ENCODE data around the gene JPH2.

JPH2 gene

DNA sequence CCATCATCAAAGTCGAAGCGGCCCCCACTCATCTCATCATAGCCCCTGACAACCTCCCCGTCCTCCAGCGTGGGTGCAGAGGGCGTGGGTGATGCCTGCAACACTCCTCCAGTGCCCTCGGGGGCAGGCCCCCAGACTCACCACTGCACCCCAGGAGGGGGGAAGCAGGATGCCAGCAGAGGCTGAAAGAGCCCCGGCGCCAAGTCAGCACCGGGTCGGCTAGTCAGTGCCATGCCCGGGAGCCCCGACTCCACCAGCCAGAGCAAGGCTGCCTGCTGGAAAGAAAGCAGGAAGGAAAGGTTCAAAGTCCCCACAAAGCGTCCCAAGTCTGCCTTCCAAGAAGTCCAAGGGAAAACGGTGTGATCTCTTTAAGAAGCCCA, 324 bp downstream of the JPH2 start:
- DNase-seq: no peak

DNA sequence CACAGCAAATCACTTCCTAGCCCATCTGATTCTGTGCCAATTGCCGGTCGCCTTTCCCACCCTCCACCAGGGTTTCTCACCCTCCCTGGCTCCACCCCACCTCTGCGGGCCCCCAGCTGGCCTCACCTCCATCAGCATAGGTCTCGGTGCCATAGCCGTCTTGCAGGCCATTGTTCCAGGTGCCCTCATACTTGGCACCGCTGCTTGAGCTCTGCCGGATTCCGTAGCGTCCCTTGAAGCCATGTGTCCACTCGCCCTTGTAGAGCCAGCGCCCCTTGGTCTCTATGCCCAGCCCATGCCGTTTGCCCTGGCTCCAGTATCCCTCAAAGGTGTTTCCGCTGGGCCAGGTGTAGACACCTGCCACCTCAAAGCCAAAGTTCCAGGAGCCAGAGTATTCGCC, 787 bp downstream of the JPH2 start:
- DNase-seq: no peak

DNA sequence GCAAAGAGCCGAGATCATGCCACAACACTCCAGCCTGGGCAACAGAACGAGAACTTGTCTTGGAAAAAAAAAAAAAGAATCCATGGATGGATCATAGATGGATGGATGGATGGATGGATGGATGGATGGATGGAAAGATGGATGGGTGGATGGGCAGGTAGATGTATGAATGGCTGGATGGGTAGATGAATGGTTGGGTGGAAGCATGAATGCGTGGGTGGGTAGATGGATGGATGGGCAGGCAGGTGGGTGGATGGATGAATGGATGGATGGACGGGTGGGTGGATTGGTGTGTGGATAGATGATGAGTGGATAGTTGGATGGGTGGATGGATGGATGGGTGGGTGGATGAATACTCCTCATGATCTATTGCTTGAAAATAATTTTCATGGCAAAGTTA, 1.4 kb downstream of the JPH2 start:
- DNase-seq: no peak

DNA sequence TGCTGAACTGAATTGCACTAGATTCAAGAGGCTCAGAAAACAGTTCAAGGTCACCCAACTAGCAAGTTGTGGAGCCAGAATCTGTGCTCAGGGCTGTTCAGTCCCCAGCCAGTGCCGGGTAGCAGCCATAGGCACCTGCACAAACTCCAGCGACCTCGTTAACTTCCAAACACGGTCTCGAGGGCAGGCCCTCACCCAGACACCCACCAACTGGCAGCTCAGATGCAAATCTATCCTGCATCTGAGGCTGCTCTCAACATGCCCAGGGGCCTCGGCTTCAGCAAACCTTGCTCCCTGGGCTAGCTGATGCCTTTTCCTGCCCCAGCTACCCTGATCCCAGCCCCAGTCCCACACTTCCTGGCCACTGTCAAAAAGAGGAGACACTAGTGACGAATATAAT, 3.7 kb downstream of the JPH2 start:
- no peak for DNase-seq

DNA sequence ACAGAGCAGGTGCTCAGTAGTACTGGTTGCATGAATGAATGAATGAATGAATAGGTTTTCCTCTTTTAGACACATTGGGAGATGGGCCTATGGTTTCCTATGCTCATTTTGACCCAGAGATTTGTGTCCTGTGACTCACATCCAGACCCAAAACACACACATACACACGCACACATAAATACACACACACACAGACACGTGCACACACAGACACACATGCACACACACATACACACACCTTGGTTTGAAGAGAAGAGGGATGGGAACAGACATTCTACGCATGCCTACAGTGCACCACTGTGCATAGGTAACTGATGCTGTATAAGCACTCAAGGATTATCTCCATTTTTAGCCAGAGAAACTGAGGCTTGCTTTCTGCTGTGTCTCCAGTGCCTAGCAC, 4.1 kb downstream of the JPH2 start:
- DNase-seq: no peak

DNA sequence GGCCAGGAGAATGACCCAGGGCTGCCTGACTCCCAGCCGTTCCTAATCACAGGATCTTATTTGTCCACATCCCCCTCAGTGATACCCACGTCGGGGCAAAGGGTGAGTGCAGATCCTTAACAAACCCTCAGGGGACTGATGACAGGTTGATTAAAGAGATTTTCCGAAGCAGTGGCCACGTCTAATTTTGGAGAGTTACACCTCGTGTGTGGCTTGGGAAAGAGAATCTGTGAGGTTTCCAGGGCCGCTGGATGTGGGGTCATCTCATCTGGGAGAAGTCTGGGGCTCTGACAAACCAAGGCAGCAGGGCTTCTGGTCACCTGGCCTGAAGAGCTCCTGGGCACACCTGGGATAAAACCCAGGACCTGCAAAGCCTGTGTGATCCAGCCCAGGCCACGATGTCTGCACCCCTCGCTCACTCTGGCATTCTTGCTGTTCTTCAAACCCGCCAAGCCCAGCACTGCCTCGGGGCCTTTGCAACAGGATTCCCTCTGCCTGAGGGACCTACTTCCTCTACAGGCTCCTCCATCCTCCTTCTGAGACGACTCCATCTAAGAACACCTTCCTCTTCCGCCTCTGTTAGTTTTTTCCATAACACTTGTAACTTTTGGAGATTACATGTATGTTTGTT, 4.7 kb downstream of the JPH2 start:
- DNase-seq: no peak

DNA sequence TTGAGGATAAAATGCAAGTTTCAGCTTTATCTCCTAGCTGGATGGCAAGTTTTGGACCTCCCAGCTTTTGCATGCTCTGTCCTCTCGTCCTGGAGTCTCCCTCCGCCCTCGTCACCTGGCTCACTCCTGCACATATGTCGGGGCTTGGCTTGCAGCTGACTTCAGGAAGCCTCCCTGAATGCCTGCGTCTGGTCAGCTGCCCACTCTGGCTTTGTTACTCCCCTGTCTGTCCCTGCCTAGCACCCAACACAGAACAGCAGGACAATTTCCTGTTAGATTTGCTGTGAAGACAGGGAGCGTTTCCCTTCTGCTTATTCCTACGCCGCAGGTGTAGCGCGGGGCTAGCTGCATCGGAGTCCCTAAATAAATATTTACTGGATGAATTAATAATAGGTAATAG, 5.4 kb downstream of the JPH2 start:
- no peak for DNase-seq

DNA sequence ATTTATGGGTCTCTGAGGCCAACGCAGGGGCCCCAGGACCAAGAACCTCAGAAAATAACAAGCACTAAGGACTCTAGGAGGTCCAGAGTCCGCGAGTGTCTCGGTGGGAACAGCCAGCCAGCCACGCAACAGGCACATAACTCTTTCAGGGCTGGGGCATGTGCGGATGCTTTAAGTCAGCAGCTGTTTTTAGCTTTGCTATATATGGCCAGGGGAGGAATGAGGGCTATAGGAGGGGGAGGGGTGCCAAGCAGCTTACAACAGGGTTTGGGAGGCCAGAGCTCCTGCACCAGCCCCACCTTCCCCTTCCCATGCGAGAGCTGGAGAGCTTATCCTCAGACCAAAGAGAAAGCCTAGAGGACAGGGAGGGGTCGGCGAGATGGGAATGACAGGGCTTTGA, 6.2 kb downstream of the JPH2 start:
- DNase-seq: no peak

DNA sequence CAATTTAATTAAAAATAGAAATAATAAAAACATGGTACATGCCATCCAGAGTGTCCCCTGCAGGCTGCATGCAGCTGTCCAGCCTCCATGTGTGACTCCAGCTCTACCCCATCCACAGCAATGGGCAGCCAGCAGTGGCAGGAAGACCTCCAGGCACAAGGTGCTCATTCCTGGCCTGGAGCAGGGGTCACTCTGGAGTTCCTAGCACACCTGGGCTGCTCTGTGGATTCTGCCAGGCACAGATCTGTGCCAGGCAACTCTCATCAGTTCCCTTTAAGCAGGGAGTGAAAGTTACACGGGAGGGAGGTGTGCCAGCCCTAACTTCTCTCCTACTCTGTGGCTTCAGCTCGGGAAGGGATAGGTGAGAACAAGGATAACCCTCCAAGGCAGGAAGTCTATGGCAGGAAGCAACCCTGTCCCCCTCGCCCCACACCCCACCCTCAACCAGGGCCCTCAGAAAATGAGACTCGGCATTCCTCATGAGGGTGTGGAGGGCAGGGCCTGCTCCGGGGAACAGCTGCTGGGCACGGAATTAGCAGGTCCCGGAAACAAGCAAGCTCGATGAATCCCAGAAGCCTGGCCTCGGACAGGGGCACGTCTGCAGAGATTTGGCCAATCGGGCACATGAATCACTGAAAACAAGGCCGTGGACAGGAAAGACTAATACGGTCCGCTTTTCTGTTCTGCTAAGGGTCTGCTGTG, 10.0 kb downstream of the JPH2 start:
- no peak for DNase-seq

DNA sequence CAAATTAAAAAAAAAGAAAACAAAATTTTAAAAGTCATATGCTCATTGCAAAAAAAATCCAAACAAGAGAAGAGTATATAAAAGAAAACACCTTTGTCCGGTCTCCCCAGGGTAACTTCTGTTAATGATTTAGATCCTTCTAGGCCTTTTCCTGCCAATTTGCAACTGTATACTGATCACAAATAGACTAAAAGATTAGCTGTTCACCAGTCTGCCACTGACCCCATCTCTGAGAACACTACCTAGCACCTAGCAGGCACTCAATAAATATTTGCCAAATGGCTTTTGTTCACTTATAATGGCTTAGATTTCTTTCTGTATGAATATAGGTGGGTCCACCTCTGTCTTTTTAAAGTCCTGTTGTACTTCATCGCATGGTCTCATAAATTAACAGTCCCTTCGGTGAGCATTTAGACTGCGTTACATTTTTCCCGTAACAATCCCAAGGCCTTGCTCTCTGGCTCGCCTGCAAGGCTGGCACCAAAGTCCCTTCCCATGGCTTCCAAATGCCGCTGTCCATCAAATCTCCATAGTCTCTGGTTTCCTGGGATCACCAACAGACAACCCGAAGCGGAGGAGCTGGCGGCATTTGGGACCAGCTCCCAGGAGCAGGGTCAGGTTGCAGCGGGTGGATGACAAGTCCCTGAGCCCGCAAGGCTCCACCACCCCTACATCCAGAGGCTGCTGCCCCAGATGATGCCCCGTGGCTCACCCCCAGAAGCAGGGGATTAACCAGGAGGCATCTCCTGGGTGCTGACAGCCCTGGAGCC, 11.8 kb downstream of the JPH2 start:
- no peak for DNase-seq

DNA sequence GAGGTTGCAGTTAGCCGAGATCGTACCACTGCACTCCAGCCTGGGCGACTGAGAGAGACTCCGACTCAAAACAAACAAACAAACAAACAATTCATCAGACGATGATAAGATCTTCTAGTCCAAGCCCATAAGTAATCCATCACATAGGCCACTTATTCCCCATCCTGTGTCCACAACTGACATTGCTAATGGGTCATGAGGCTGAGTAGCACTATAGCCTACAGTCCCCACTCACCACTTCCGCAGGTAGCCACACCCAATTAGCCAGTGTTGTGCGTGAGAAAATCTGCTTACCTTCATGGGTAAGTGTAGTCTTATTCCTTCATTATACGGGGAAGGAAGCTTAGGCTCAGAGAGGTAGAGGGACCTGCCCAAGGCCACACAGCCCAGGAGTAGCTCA, 13.1 kb downstream of the JPH2 start:
- no peak for DNase-seq

DNA sequence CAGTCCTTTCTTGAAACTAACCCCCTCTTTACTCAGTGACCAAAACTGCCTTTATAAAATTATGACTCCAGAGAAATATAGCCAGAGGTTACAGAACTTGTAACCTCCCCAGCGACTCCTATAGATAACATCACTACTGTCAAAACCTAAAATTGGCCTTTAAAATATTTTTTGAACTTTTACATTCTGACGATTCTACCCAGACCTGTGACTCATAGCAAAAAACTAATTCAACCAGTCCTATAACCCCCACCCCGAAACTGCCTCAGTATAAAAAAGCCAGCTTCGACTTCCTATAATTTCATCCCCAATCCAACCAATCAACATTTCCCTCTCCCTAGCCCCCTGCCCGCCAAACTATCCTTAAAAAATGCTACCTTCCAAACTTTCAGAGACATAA, 13.9 kb downstream of the JPH2 start:
- DNase-seq: no peak

DNA sequence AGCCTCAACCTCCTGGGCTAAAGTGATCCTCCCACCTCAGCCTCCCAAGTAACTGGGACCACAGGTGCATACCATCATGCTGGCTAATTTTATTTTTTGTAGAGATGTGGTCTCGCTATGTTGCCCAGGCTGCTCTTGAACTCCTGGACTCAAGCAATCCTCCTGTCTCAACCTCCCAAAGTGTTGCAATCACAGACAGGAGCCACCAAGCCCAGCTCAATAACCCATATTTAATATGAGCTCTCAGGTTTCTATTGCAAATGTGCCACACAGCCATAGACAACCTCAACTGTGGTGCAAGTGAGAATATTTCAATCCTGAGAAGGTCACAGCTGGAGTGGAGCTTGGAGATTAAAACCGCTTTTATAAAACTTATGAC, 14.4 kb downstream of the JPH2 start:
- no peak for DNase-seq

DNA sequence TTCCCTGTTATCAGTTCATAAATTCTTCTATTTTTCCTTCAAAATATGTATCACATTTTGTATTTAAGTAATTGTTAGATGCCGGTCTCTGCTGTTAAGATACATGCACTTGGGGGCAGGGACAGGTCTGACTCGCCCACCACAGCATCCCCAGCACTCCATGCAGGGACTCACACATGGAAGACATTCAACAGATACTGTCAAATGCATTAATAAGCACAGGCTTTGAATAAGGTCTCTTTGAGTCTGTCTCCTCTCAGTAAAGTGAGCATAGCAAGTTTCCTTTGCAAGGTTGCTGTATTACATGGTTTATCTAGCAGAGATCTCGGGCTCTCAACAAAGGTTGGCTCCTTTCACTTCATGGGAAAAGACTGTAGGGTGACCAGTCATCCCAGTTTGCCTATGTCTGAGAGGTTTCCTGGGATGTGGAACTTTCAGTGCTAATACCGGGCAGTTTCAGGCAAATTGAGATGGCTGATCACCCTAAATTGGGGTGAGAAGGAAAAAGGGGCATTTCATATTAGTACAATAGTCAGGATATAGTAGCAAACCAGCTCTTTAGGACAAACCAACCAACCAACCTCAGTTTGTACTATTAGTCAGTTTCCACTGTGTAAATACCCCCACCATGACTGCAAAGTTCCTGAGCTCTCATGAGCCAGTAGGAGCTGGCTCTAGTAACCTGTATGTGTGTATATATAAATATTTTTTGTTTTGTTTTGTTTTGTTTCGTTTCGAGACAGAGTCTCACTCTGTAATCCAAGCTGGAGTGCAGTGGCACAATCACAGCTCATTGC, 15.0 kb downstream of the JPH2 start:
- no peak for DNase-seq

DNA sequence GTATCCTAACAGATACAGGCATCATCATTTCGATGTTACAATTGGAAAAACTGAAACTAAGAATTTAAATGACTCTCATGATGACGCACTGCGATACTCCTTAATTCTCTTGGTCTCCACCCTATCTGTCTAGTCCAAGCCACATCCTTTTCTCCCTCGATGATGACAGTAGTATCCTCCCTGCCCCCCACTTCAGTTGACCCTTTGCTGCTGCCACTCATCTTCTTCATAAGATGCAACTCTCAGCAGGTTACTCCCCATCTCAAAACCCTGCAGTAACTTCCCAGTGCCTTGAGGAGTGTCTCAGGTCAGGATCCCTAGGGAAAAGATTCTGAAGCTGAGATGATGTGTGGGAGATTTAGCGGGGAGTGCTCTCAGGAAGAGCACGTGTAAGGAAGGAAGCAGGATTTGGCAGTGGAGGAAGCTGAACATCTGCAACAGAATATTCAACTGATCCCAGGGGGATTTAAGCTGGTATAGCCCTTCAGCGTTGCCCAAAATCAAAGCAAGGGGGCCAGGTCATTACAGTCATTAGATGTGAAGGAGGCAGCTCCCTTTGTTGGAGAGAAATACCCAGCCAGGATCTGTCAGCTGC, 16.1 kb downstream of the JPH2 start:
- DNase-seq: no peak

DNA sequence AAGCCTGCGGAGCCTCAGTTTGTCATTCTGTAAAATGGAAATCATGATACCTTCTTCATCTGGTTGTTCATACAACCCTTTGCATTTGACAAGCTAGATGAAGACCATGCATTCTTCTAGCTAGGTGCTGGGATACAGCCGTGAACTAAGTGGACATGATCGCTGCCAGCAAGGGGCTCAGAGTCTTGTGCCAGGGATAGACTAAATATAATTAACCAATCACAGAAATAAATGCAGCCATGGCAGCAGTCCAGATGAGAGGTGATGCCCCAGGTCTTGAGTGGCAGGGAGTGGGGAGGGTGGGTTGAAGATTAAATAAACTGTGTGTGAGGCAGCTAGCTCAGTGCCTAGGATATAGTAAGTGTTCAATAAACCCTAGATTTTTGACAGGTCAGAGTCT, 19.3 kb downstream of the JPH2 start:
- no peak for DNase-seq

DNA sequence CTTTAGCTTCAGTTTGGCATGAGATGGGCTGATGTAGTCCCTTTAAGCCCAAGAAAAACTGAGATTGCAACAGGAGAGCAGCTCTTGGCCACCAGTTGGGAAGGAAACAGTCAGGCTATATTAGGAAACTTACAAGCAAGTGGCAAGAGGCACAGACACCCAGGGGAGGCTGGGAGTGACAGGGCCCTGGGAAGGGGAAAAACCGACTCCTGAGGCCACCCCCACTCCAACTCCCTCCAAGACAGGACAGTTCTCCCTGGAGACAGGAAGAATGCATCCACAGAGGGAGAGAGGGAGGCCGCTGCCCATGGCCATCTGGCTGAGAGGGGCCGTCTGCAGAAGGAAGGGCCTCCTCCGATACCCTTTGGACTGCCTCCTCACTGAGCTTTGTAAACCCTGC, 20.5 kb downstream of the JPH2 start:
- no peak for DNase-seq

DNA sequence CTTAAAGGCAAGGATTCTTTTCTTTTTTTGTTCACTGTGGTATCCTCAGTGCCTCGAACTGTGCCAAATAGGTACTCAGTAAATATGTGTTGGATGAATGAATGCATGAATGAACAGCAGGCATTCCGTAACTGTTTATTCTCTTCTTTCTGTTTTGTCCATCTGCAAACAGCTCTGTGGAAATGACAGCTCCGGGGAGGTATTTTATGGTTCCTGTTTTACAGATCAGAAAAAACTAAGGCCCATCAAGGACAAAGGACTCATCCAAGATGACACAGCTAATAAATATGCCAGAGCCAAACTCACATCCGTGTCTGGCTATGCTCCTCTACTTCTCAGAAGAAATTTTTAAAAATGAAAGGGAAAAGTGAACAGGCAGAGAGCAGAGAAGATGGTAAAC, 21.0 kb downstream of the JPH2 start:
- no peak for DNase-seq

DNA sequence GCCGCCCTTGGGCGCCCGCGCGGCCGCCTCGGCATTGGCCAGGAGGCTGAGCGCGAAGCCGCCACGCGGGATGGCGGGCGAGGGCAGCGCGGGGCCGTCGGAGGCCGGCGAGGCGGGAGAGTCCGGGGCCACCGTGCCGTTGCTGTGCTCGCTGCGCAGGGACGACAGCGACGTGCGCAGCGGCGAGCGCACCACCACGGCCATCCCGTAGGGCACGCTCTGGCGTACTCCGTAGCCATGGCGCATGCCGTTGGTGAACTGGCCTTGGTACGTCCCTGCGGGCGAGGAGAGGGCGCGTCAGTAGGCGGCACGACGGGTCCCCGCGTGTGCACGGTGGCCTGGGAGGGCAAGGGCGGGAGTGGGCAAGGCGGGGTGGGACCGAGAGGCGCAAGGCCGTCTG, 26.9 kb downstream of the JPH2 start:
- no peak for DNase-seq

DNA sequence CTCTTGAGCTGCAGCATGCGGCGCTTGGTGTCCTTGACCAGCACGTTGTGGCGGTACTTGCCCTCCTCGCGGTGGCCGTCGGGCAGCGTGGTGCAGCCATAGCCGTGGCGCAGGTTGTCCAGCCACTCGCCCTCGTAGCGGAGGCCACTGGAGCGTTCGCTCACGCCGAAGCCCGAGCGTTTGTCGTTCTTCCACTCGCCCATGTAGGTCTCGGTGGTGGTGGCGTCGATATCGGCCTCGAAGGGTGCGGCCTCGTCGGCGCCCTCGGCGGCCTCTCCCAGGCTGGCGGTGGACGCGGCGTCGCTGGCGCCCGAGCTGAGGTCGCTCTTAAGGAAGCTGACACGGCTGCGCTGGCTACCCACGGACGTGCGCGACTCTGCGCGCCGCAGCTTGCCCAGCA, 27.3 kb downstream of the JPH2 start:
- DNase-seq: no peak

DNA sequence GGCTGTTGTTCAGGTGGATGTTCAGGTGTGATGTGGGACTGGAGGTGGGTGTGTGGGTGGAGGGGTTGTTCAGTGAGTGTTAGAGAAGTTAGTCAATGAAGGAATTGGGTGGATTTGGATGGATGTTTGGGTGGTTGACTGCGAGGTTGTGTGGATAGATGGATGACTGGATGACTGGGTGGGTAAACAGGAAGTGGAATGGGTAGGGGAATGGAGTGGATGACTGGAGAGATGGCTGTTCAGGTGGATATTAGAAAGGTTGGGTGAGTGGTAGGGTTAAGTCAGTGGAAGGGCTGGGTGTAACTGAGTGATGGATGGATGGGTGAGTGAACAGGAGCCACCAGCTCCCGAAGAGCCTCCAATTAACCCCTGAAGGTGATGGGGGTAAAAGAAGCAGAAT, 27.9 kb downstream of the JPH2 start:
- no peak for DNase-seq

DNA sequence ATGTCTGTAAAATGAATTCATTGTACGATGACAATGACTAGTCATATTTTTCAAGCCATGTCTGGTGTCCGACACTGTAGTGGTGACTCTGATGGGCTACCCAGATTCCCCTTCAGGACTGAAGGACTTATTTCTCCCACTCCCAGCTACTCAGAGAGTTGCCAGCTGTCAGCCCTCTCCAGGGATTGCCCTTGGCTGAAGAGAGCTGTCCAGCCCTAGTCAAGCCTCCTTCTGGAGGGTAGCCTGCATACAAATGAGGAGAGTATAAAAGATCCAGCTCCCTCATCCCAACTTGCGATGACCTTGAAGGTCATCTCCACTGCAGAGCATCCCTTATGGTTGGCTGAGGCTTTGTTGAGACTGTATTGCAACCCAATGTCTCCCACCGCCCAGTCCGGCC, 29.9 kb downstream of the JPH2 start:
- no peak for DNase-seq

DNA sequence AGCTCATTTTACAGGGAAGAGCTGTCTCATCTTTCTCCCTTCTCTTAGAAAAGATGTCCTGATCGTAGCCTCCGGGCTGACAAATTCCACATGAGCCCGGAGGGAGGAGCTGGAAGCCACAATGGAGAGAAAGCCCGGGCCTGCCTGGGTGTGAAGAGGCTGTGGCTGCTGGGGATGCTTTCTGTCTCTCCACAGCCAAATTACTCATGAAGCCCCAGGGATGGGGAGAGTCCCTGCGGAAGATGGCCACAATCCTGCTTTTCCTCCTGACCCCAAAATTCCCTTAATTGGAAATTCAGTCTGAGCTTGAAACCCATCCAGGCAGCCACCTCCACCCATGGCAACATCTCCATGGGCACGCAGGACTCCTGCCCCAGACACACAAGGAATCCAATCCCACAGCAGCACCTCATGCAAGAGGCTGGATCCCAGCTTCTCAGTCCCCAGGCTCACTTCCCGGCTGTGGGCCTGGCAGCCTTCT, 32.4 kb downstream of the JPH2 start:
- no peak for DNase-seq
